ENCODE data around the gene LACTBL1.

LACTBL1 gene

DNA sequence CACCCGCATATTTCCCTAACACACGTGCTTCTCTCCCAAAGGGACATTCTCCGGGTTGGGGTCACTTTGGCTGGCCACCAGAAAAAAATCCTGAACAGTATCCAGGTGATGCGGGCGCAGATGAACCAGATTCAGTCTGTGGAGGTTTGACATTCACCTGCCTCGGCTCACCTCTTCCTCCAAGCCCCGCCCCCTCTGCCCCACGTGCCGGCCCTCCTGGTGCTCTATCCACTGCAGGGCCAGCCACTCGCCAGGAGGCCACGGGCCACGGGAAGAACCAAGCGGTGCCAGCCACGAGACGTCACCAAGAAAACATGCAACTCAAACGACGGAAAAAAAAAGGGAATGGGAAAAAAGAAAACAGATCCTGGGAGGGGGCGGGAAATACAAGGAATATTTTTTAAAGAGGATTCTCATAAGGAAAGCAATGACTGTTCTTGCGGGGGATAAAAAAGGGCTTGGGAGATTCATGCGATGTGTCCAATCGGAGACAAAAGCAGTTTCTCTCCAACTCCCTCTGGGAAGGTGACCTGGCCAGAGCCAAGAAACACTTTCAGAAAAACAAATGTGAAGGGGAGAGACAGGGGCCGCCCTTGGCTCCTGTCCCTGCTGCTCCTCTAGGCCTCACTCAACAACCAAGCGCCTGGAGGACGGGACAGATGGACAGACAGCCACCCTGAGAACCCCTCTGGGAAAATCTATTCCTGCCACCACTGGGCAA is 59.1 kb downstream of the LACTBL1 start:
- Histone ChIP-seq H3K27me3 (ENCODE audit: insufficient read depth, poor library complexity, severe bottlenecking) (no peaks in the 10 kb centered on the region), H3K4me3 (replicated peaks; ENCODE audit: insufficient read depth, low read length) (no peak overlapping the region), H3K27ac (replicated peaks) (no peak overlapping the region)
- no peak for DNase-seq (ENCODE audit: low read depth in 1 of 2, low spot score in 1 of 2)
- TF ChIP-seq GABPA (IDR thresholded peaks at IDR 0.05; ENCODE audit: low read depth): no peak
- no peak for TF ChIP-seq POLR2AphosphoS5 (IDR thresholded peaks at IDR 0.05; ENCODE audit: low read depth)
- no peak for TF ChIP-seq SPI1 (IDR thresholded peaks at IDR 0.05; ENCODE audit: borderline replicate concordance, low read depth)
- TF ChIP-seq, protein P1, sequence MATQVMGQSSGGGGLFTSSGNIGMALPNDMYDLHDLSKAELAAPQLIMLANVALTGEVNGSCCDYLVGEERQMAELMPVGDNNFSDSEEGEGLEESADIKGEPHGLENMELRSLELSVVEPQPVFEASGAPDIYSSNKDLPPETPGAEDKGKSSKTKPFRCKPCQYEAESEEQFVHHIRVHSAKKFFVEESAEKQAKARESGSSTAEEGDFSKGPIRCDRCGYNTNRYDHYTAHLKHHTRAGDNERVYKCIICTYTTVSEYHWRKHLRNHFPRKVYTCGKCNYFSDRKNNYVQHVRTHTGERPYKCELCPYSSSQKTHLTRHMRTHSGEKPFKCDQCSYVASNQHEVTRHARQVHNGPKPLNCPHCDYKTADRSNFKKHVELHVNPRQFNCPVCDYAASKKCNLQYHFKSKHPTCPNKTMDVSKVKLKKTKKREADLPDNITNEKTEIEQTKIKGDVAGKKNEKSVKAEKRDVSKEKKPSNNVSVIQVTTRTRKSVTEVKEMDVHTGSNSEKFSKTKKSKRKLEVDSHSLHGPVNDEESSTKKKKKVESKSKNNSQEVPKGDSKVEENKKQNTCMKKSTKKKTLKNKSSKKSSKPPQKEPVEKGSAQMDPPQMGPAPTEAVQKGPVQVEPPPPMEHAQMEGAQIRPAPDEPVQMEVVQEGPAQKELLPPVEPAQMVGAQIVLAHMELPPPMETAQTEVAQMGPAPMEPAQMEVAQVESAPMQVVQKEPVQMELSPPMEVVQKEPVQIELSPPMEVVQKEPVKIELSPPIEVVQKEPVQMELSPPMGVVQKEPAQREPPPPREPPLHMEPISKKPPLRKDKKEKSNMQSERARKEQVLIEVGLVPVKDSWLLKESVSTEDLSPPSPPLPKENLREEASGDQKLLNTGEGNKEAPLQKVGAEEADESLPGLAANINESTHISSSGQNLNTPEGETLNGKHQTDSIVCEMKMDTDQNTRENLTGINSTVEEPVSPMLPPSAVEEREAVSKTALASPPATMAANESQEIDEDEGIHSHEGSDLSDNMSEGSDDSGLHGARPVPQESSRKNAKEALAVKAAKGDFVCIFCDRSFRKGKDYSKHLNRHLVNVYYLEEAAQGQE (IDR thresholded peaks at IDR 0.05; ENCODE audit: insufficient replicate concordance, low read depth): no peak
- TF ChIP-seq, protein P2, sequence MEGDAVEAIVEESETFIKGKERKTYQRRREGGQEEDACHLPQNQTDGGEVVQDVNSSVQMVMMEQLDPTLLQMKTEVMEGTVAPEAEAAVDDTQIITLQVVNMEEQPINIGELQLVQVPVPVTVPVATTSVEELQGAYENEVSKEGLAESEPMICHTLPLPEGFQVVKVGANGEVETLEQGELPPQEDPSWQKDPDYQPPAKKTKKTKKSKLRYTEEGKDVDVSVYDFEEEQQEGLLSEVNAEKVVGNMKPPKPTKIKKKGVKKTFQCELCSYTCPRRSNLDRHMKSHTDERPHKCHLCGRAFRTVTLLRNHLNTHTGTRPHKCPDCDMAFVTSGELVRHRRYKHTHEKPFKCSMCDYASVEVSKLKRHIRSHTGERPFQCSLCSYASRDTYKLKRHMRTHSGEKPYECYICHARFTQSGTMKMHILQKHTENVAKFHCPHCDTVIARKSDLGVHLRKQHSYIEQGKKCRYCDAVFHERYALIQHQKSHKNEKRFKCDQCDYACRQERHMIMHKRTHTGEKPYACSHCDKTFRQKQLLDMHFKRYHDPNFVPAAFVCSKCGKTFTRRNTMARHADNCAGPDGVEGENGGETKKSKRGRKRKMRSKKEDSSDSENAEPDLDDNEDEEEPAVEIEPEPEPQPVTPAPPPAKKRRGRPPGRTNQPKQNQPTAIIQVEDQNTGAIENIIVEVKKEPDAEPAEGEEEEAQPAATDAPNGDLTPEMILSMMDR (IDR thresholded peaks at IDR 0.05; ENCODE audit: insufficient read depth, low read length): no peak

DNA sequence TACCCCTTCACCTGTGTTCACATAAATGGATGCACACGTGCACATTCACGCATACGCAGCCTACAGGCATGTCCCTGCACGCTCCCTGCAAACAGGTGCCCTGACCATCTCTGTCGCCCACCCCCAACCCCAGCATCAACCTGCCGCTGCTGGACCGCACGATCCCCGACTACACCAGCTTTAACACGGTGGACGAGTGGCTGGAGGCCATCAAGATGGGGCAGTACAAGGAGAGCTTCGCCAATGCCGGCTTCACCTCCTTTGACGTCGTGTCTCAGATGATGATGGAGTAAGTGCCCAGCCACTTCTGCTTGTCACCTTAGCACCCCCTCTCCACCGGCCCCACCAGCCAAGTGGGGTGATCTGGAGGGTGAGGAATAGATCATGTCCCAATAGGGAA is 60.4 kb downstream of the LACTBL1 start:
- TF ChIP-seq SPI1 (IDR thresholded peaks at IDR 0.05; ENCODE audit: borderline replicate concordance, low read depth) (no peak), POLR2AphosphoS5 (IDR thresholded peaks at IDR 0.05; ENCODE audit: low read depth) (no peak), GABPA (IDR thresholded peaks at IDR 0.05; ENCODE audit: low read depth) (no peak)
- TF ChIP-seq, protein P1 (IDR thresholded peaks at IDR 0.05; ENCODE audit: insufficient replicate concordance, low read depth): no peak
- TF ChIP-seq, protein P2 (IDR thresholded peaks at IDR 0.05; ENCODE audit: insufficient read depth, low read length): no peak
- H3K27me3 ChIP-seq (ENCODE audit: insufficient read depth, poor library complexity, severe bottlenecking): no peaks in the 10 kb centered on the region
- DNase-seq (ENCODE audit: low read depth in 1 of 2, low spot score in 1 of 2): no peak

DNA sequence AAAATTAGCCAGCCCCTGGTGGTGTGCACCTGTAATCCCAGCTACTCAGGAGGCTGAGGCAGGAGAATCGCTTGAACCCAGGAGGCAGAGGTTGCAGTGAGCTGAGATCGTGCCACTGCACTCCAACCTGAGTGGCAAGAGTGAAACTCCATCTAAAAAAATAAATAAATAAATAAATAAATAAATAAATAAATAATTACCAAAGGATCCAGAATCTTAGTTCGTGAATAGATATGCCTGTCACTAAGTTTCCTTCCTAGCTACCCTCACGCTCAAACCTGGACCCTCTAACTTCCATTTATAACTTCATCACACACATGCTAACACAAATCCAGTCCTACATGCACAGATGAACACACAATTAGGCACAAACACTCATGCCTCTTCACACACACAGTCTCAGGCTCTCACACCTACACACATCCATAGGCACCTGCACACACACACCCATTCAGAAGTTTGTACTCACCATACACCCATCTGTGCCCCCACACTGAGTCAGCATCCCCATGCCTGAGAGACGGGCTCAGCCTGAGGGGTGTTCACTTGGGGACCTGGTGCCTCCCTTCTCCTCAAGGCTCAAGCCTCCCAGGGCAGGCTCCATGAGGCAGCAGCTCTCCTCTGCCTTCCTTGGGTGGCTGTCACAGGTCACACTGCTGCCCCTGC is 61.5 kb downstream of the LACTBL1 start:
- DNase-seq (ENCODE audit: low read depth in 1 of 2, low spot score in 1 of 2): no peak
- no peak overlapping the region for H3K27ac ChIP-seq (replicated peaks)
- H3K4me3 ChIP-seq (replicated peaks; ENCODE audit: insufficient read depth, low read length): no peak overlapping the region
- no peaks in the 10 kb centered on the region for H3K27me3 ChIP-seq (ENCODE audit: insufficient read depth, poor library complexity, severe bottlenecking)
- no peak for TF ChIP-seq SPI1 (IDR thresholded peaks at IDR 0.05; ENCODE audit: borderline replicate concordance, low read depth)
- TF ChIP-seq, protein P1 (IDR thresholded peaks at IDR 0.05; ENCODE audit: insufficient replicate concordance, low read depth): no peak

More for the DNA sequence above, 60.4 kb downstream of the LACTBL1 start:
- H3K27ac ChIP-seq (replicated peaks): no peak overlapping the region
- H3K4me3 ChIP-seq (replicated peaks; ENCODE audit: insufficient read depth, low read length): no peak overlapping the region
